Mesendoderm (in vitro differentiated cells): ENCODE measurements around the gene CRACDL.

Source experiments
- DNase-seq: peaks from one replicate; pipeline ENCODE4 v3.0.0; 2013
- H2AK5ac ChIP-seq: 2 replicates; pipeline ENCODE4 v1.6.1; 2013; ENCODE audit warnings: low read length, inconsistent platforms
- H2BK120ac ChIP-seq: 2 replicates; pipeline ENCODE4 v1.6.1; 2013; ENCODE audit warnings: low read depth, mild to moderate bottlenecking, low read length, moderate library complexity, mixed read lengths
- H2BK15ac ChIP-seq: replicated peaks from 2 replicates; pipeline ENCODE4 v1.6.1; 2013; ENCODE audit warnings: low read depth, mild to moderate bottlenecking, moderate library complexity
- H2BK5ac ChIP-seq: 2 replicates; pipeline ENCODE4 v1.6.1; 2013; ENCODE audit warnings: low read length, inconsistent platforms
- H3K18ac ChIP-seq: 2 replicates; pipeline ENCODE4 v1.6.1; 2013; ENCODE audit warnings: mild to moderate bottlenecking, low read length, mixed read lengths
- H3K23ac ChIP-seq: one replicate; pipeline ENCODE4 v1.6.1; 2013; ENCODE audit warnings: low read length
- H3K27ac ChIP-seq: 2 replicates; pipeline ENCODE4 v1.5.1; 2013; ENCODE audit warnings: low read depth, mild to moderate bottlenecking, inconsistent platforms, low read length, moderate library complexity
- H3K27me3 ChIP-seq: 2 replicates; pipeline ENCODE4 v1.6.1; 2013; ENCODE audit warnings: low read length, control low read depth, mild to moderate bottlenecking, inconsistent platforms; ENCODE audit not compliant: insufficient read depth, poor library complexity
- H3K36me3 ChIP-seq: 2 replicates; pipeline ENCODE4 v1.6.1; 2013; ENCODE audit warnings: low read length, inconsistent platforms; ENCODE audit not compliant: control insufficient read depth, insufficient read depth
- H3K4ac ChIP-seq: one replicate; pipeline ENCODE4 v1.6.1; 2013; ENCODE audit warnings: low read depth, mild to moderate bottlenecking, low read length, moderate library complexity
- H3K4me1 ChIP-seq: 2 replicates; pipeline ENCODE4 v1.6.1; 2013; ENCODE audit warnings: low read depth, low read length, inconsistent platforms; ENCODE audit not compliant: control insufficient read depth
- H3K4me2 ChIP-seq: 2 replicates; pipeline ENCODE4 v1.6.1; 2013; ENCODE audit warnings: low read length
- H3K4me3 ChIP-seq: 2 replicates; pipeline ENCODE4 v1.5.1; 2013; ENCODE audit warnings: mild to moderate bottlenecking, low read length
- H3K56ac ChIP-seq: one replicate; pipeline ENCODE4 v1.6.1; 2013; ENCODE audit warnings: low read length
- H3K79me1 ChIP-seq: 2 replicates; pipeline ENCODE4 v1.6.1; 2013; ENCODE audit warnings: low read length, inconsistent platforms
- H3K79me2 ChIP-seq: 2 replicates; pipeline ENCODE4 v1.6.1; 2013; ENCODE audit warnings: mild to moderate bottlenecking, low read length; ENCODE audit not compliant: control insufficient read depth, insufficient read depth
- H3K9ac ChIP-seq: 2 replicates; pipeline ENCODE4 v1.6.1; 2013; ENCODE audit warnings: low read length, inconsistent platforms
- H4K5ac ChIP-seq: one replicate; pipeline ENCODE4 v1.6.1; 2013; ENCODE audit warnings: low read length
- H4K8ac ChIP-seq: one replicate; pipeline ENCODE4 v1.6.1; 2013; ENCODE audit warnings: low read depth, mild to moderate bottlenecking, control low read depth, low read length, moderate library complexity
- WGBS: extraction: QIAGEN DNeasy Blood & Tissue Kit; methylation state at CpG from one replicate; pipeline ENCODE4 v1.1.7; 2013; ENCODE audit warnings: low lambda C conversion rate, missing lambda C conversion rate; ENCODE audit not compliant: insufficient coverage; ENCODE audit errors: extremely low coverage; 5-methylcytosine and 5-hydroxymethylcytosine counted together

Gene CRACDL

GRCh38 chr2:98815795-98816194 lies 120.2 kb downstream of the CRACDL start:
- Histone ChIP-seq H3K4me2 (no peak overlapping the region), H3K56ac (no peak overlapping the region), H3K36me3 (no peaks in the 10 kb centered on the region), H2BK15ac (no peak overlapping the region), H3K18ac (no peak overlapping the region), H3K27me3 (no peaks in the 10 kb centered on the region), H3K79me2 (no peaks in the 10 kb centered on the region), H3K9ac (no peak overlapping the region), H4K5ac (no peak overlapping the region), H2BK120ac (no peak overlapping the region), H3K79me1 (no peaks in the 10 kb centered on the region), H3K4me3 (no peak overlapping the region), H3K4me1 (no peaks in the 10 kb centered on the region), H3K4ac (no peak overlapping the region), H3K27ac (no peak overlapping the region), H2BK5ac (no peak overlapping the region), H2AK5ac (no peak overlapping the region), H3K23ac (no peak overlapping the region), H4K8ac (no peak overlapping the region)
- WGBS: no CpG with 5 or more reads among the region's 2 CpGs
- DNase-seq: no peak

GRCh38 chr2:98811766-98812165 lies 124.3 kb downstream of the CRACDL start:
- Histone ChIP-seq H3K4me3 (no peak overlapping the region), H4K5ac (no peak overlapping the region), H3K4me2 (no peak overlapping the region), H3K4ac (no peak overlapping the region), H3K9ac (no peak overlapping the region), H2AK5ac (no peak overlapping the region), H3K27ac (no peak overlapping the region), H3K36me3 (no peaks in the 10 kb centered on the region), H3K56ac (no peak overlapping the region), H3K79me1 (no peaks in the 10 kb centered on the region), H3K18ac (no peak overlapping the region), H2BK120ac (no peak overlapping the region), H4K8ac (no peak overlapping the region), H3K23ac (no peak overlapping the region), H2BK15ac (no peak overlapping the region), H3K27me3 (no peaks in the 10 kb centered on the region), H2BK5ac (no peak overlapping the region), H3K79me2 (no peaks in the 10 kb centered on the region), H3K4me1 (no peaks in the 10 kb centered on the region)
- no peak for DNase-seq
- no CpG with 5 or more reads among the region's 2 CpGs for WGBS

- Histone ChIP-seq H2BK15ac (no peak overlapping the region), H3K23ac (no peak overlapping the region), H4K8ac (no peak overlapping the region), H2BK120ac (no peak overlapping the region), H3K4me1 (no peaks in the 10 kb centered on the region), H3K27me3 (no peaks in the 10 kb centered on the region), H3K4ac (no peak overlapping the region), H3K36me3 (no peaks in the 10 kb centered on the region), H3K4me2 (no peak overlapping the region), H2BK5ac (no peak overlapping the region), H4K5ac (no peak overlapping the region), H3K4me3 (no peak overlapping the region), H3K79me1 (no peaks in the 10 kb centered on the region), H3K79me2 (no peaks in the 10 kb centered on the region), H2AK5ac (no peak overlapping the region), H3K9ac (no peak overlapping the region), H3K27ac (no peak overlapping the region), H3K18ac (no peak overlapping the region), H3K56ac (no peak overlapping the region)
- DNase-seq: no peak
- no CpG with 5 or more reads among the region's 3 CpGs for WGBS
Measured at GRCh38 chr2:98810588-98810928, 125.5 kb downstream of the CRACDL start.

DNA sequence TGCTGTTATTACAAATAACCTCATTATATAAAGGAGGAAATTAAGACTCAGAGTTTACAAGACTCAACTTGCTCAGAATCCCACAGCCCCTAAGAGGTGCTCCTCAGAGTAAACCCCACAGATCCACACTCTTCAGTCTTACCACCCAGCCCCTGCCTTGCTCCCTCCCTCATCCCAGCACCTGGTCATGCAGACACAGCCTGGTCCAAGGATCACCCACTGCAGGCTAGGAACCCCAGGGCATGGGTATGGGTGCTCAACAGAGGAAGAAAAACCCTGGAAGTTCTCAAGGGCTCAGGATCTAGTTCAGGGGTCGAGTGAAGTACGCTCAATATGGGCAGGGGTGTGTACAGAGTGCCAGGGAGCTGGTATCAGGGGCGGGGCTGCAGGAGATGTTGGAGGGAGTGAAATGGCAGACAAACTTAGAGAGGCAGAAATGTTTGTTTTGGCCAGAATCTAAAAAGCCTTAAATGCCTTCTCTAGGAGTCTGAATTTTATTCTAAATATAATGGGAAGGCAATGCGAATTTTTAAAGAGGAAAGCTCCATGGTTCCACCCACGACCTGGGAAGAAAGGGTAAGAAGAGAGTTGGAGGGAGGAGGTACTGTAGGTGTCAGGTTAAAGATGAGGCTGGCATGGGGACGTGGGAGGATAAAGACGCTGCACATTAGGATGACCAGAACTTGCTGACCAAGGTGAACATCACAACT lies 126.0 kb downstream of the CRACDL start:
- H2BK5ac ChIP-seq: no peak overlapping the region
- no peak overlapping the region for H2BK15ac ChIP-seq
- no peak for DNase-seq
- no peaks in the 10 kb centered on the region for H3K79me2 ChIP-seq
- no CpG with 5 or more reads among the region's 7 CpGs for WGBS
- no peak overlapping the region for H3K27ac ChIP-seq
- no peak overlapping the region for H3K4me3 ChIP-seq
- H3K27me3 ChIP-seq: no peaks in the 10 kb centered on the region
- H3K23ac ChIP-seq: no peak overlapping the region
- no peak overlapping the region for H4K5ac ChIP-seq
- H3K36me3 ChIP-seq: no peaks in the 10 kb centered on the region
- no peak overlapping the region for H3K9ac ChIP-seq
- no peaks in the 10 kb centered on the region for H3K4me1 ChIP-seq
- no peak overlapping the region for H3K4ac ChIP-seq
- no peak overlapping the region for H3K4me2 ChIP-seq
- H3K56ac ChIP-seq: no peak overlapping the region
- no peaks in the 10 kb centered on the region for H3K79me1 ChIP-seq
- no peak overlapping the region for H3K18ac ChIP-seq
- H2AK5ac ChIP-seq: no peak overlapping the region
- no peak overlapping the region for H2BK120ac ChIP-seq
- H4K8ac ChIP-seq: no peak overlapping the region

GRCh38 chr2:98809116-98809515 lies 126.9 kb downstream of the CRACDL start:
- Histone ChIP-seq H3K56ac (no peak overlapping the region), H3K9ac (no peak overlapping the region), H3K27ac (no peak overlapping the region), H2BK120ac (no peak overlapping the region), H3K27me3 (no peaks in the 10 kb centered on the region), H3K79me1 (no peaks in the 10 kb centered on the region), H3K4ac (no peak overlapping the region), H3K4me1 (no peaks in the 10 kb centered on the region), H3K23ac (no peak overlapping the region), H3K79me2 (no peaks in the 10 kb centered on the region), H2AK5ac (no peak overlapping the region), H2BK15ac (no peak overlapping the region), H3K18ac (no peak overlapping the region), H3K4me3 (no peak overlapping the region), H4K5ac (no peak overlapping the region), H3K4me2 (no peak overlapping the region), H4K8ac (no peak overlapping the region), H2BK5ac (no peak overlapping the region), H3K36me3 (no peaks in the 10 kb centered on the region)
- DNase-seq: no peak
- WGBS: no CpG with 5 or more reads among the region's 4 CpGs

GRCh38 chr2:98808546-98808945 lies 127.5 kb downstream of the CRACDL start:
- H3K56ac ChIP-seq: no peak overlapping the region
- no peak overlapping the region for H4K8ac ChIP-seq
- no peak overlapping the region for H2AK5ac ChIP-seq
- no peak overlapping the region for H3K27ac ChIP-seq
- H2BK15ac ChIP-seq: no peak overlapping the region
- H3K27me3 ChIP-seq: no peaks in the 10 kb centered on the region
- H3K4me1 ChIP-seq: no peaks in the 10 kb centered on the region
- no peak overlapping the region for H4K5ac ChIP-seq
- H3K79me2 ChIP-seq: no peaks in the 10 kb centered on the region
- no peak overlapping the region for H3K23ac ChIP-seq
- H3K36me3 ChIP-seq: no peaks in the 10 kb centered on the region
- no peak for DNase-seq
- H3K18ac ChIP-seq: no peak overlapping the region
- no CpG with 5 or more reads among the region's 3 CpGs for WGBS
- no peak overlapping the region for H3K4me2 ChIP-seq
- H2BK5ac ChIP-seq: no peak overlapping the region
- H3K4ac ChIP-seq: no peak overlapping the region
- no peaks in the 10 kb centered on the region for H3K79me1 ChIP-seq
- H3K9ac ChIP-seq: no peak overlapping the region
- H2BK120ac ChIP-seq: no peak overlapping the region
- no peak overlapping the region for H3K4me3 ChIP-seq
